ENCODE data around the gene MOAP1. TPM values are rescaled to one million over a fixed set of nuclear protein-coding genes. Genes with fewer than 3 reads are reported as not detected.

The MOAP1 gene
- total and polyA plus RNA-seq, 2 of the 8 experiments (the other 6 are each of a cell fraction or from before 2014, with no cell fraction given), result 18.3 to 20.1 TPM

DNA sequence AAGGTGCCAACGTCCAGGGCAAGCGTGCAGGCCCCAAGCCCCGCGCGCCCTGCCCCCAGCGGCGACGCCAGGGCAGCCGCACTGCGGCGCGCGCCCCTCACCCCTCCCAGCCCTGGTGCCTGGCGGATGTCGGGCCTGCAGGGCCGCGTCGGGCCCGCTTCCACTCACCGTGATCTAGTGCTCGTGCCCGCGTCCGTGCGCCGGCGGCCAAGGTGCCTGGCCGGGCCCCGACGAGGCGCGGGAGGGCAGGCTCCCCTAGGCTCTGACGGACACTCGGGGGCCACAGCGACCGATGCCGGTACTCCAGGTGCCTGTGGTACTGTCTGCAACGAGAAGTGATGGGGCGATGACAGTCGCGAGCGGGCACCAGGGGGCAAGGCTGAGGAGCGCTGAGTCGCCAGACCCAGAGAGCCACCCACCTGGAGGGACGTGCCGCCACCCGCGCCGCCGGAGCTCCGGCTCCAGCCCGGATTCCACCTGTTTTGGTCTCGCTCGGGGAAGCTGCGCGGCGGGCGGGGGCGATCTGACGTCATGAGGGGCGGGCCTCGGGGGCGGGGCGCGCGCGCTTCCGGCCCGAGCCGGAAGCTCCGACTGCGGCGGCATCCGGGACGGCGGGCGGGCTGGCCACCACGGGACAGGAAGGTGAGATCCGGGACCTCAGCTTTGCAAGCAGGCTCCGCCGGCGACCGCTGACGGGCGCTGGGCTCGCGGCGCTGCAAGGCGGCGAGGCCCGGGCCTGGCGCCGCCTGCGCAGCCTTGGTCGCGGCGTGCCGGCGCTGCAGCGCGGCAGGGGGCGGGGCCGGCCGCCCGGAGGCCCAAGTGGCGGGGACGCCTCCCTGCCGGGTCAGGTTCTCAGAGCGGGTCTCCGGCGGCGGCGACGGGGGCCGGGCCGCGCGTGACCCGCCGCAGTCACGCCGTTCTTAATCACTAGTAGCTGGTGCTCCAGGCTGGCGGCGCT is at the start of gene MOAP1, which contains the start of gene LYSET (continued):
- TF ChIP-seq PHF8 (conservative IDR thresholded peaks at IDR 0.05; ENCODE audit: low read depth, low read length) (peak; percentile 76), SIX5 (IDR thresholded peaks at IDR 0.05; ENCODE audit: low read depth, low read length) (no peak), KDM1A (IDR thresholded peaks at IDR 0.05; ENCODE audit: borderline replicate concordance, low read length) (0 out of 2 replicates have a peak, but pooled peaks have one; percentile 24), SIN3A (conservative IDR thresholded peaks at IDR 0.05 in 1 of 2, IDR thresholded peaks at IDR 0.05 in 1 of 2; ENCODE audit: low read depth in 1 of 2, low read length in 2 of 2) (peak in 1 of 2 experiments; percentile 63; a peak in 3 of 4 replicates), TAF7 (optimal IDR thresholded peaks at IDR 0.05; ENCODE audit: borderline replicate concordance, low read depth, low read length) (peak; percentile 10), CBX5 (IDR thresholded peaks at IDR 0.05; ENCODE audit: low read depth, low read length) (no peak), ASH2L (IDR thresholded peaks at IDR 0.05; ENCODE audit: low read length) (peak; percentile 94), BRCA1 (IDR thresholded peaks at IDR 0.05; ENCODE audit: low read depth, low read length) (no peak), POLR2A (IDR thresholded peaks at IDR 0.05; ENCODE audit: control extremely low read depth in 1 of 2, low read depth in 2 of 2, low read length in 2 of 2) (peak; percentile 64 to 75), CREB1 (IDR thresholded peaks at IDR 0.05) (peak; percentile 77), FOSL1 (IDR thresholded peaks at IDR 0.05; ENCODE audit: insufficient read depth, low read depth, low read length) (no peak), EP300 (IDR thresholded peaks at IDR 0.05; ENCODE audit: borderline replicate concordance in 1 of 2, low read depth in 2 of 2, low read length in 2 of 2) (peak in 1 of 2 experiments; percentile 35; a peak in 1 of 3 replicates), POLR2AphosphoS5 (IDR thresholded peaks at IDR 0.05; ENCODE audit: low read depth, low read length) (peak; percentile 14), TBP (IDR thresholded peaks at IDR 0.05; ENCODE audit: low read depth, low read length) (peak; percentile 49; the same call in 1 of the 2 replicates), POU5F1 (IDR thresholded peaks at IDR 0.05; ENCODE audit: low read depth, low read length) (no peak), KDM4A (IDR thresholded peaks at IDR 0.05; ENCODE audit: low read depth, low read length, severe bottlenecking) (peak; percentile 84), EGR1 (IDR thresholded peaks at IDR 0.05; ENCODE audit: borderline replicate concordance, low read depth, low read length) (peak; percentile 79)
- TF ChIP-seq, protein P1, sequence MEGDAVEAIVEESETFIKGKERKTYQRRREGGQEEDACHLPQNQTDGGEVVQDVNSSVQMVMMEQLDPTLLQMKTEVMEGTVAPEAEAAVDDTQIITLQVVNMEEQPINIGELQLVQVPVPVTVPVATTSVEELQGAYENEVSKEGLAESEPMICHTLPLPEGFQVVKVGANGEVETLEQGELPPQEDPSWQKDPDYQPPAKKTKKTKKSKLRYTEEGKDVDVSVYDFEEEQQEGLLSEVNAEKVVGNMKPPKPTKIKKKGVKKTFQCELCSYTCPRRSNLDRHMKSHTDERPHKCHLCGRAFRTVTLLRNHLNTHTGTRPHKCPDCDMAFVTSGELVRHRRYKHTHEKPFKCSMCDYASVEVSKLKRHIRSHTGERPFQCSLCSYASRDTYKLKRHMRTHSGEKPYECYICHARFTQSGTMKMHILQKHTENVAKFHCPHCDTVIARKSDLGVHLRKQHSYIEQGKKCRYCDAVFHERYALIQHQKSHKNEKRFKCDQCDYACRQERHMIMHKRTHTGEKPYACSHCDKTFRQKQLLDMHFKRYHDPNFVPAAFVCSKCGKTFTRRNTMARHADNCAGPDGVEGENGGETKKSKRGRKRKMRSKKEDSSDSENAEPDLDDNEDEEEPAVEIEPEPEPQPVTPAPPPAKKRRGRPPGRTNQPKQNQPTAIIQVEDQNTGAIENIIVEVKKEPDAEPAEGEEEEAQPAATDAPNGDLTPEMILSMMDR (IDR thresholded peaks at IDR 0.05; ENCODE audit: control extremely low read depth in 1 of 3, insufficient read depth in 1 of 3, low read depth in 1 of 3, low read length in 3 of 3), result peak; percentile 18 to 45 (median 34); a peak in 3 of 4 replicates
- TF ChIP-seq, protein P2, sequence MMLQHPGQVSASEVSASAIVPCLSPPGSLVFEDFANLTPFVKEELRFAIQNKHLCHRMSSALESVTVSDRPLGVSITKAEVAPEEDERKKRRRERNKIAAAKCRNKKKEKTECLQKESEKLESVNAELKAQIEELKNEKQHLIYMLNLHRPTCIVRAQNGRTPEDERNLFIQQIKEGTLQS (IDR thresholded peaks at IDR 0.05; ENCODE audit: insufficient read depth, low read depth, low read length), result no peak
- TF ChIP-seq, protein P3, sequence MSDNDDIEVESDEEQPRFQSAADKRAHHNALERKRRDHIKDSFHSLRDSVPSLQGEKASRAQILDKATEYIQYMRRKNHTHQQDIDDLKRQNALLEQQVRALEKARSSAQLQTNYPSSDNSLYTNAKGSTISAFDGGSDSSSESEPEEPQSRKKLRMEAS (IDR thresholded peaks at IDR 0.05), result peak; percentile 43
